HG03432 (cell line): ENCODE data around the gene GRM7.

ENCODE experiments used
- ATAC-seq: cut with Tn5 transposase; IDR thresholded peaks from one replicate; pipeline ENCODE4 v1.9.1; 2021; ENCODE audit warnings: mild to moderate bottlenecking, moderate library complexity; ENCODE audit not compliant: unreplicated experiment

GRM7 gene

GRCh38 chr3:7695049-7695448, 834.1 kb downstream of the GRM7 start:
- no peak for ATAC-seq

GRCh38 chr3:7696320-7696719, 835.4 kb downstream of the GRM7 start:
- no peak for ATAC-seq

GRCh38 chr3:7697548-7697947, 836.6 kb downstream of the GRM7 start:
- no peak for ATAC-seq

DNA sequence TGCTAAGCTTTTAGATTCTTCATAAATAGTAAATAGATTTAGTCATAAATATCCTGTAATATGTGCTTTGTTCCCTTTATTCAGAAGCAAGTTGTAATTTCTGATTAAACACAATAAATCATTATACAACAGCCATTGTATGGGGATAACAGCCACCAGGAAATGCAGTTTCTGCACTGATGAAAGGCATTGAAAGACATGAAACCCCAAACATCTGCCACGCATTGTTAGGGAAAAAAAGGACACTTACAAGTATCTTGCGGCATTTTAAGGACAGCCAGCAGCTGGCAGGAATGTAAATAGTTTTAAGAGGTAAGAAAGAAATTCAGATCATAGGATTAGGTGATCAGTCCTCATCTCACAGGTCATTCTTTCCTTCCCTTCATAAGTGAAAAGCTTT, 839.6 kb downstream of the GRM7 start:
- ATAC-seq: no peak

- no peak for ATAC-seq
Observed at GRCh38 chr3:7700977-7701376, 840.1 kb downstream of the GRM7 start.

DNA sequence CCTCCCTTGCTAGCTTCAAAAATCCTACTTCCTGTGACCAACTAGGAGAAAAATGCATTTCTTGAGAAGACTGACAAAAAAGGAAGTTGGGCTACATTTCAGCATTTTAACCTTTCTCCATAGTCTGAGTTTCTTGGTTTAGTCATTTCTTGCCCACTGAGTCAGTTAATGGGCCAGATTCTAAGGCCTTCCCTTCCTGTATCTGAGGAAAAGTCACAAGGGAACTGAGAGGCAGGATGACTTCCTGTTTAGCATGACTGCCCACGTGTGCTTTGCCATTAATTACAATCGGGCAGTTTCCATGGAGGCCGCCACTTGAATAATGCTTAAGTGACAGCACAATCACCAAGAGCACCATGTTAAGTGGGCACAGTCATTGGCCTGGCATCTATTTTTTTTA, 846.3 kb downstream of the GRM7 start:
- ATAC-seq: no peak

- ATAC-seq: no peak
Observed at GRCh38 chr3:7709376-7710082, 848.6 kb downstream of the GRM7 start.

- no peak for ATAC-seq
Observed at GRCh38 chr3:7710284-7710683, 849.4 kb downstream of the GRM7 start.

GRCh38 chr3:7713724-7714123, 852.8 kb downstream of the GRM7 start:
- no peak for ATAC-seq

DNA sequence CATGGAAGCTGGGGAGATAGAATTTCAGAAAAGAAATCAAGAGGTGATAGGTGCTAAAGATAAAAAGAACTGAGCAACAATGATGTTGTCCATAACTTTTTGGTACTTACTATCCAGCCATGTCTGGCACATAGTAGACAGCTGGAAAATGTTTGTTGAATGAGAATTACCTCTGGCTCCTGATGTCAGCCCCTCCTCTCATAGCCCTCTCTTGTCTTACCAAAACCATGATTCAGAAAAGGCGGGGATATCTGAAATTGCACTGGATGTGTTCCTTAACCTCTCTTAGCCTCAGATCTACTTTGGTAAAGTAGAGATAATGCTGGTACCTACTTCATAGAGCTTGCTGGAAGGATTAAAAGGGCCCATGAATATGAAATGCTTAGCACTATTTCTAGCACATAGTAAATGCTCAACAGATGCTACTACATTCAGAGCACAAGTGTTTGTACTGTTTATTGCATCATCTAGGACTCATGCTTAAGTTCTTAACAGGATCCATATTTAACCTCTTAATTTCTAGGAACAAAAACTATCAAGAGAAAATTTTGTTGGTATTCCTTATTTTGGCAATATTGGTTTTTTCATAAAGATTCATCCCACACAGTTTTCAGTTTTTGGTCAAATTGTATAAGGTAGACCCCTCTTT, 859.9 kb downstream of the GRM7 start:
- ATAC-seq: no peak

GRCh38 chr3:7721869-7722268, 861.0 kb downstream of the GRM7 start:
- no peak for ATAC-seq

DNA sequence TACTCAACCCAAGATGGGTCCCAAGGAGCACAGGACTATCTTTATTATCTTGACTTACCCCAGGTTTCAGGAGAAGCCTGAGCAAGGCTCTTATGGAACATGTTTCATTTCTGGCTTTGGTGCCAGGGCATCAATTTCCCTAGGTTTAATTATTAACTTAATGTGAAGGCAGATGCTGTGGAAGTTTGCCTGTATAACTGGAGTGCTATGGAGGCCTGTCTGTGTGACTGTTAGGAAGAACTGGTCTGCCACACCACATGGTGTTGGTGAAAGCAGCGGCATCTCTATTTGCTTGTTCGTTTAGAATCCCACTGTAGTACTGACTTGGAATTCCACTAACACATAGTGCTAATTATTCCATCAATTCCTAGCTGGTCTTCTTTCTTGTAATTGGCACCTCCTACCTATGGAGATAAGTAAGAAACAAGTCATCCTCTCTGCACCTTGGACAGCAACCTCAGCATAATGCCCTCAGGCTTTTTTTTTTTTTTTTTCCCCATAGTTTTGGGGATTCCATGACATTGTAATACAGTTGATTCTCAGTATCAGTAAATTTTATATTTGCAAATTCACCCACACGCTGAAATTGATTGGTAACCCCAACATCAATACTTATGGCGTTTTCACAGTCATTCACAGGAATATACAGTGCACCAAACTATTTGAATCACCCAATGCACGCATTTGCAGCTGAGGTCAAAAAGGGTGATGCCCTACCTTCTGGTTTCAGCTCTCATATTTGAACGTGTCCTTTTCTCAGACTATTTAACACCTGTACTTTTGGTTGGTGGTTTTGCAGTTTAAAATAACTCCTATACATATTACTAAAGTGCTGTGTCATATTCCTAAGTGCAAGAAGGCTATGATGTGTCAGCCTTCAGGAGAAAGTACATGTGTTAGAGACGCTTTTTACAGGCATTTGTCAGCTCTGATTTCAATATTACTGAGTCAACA, 867.9 kb downstream of the GRM7 start:
- ATAC-seq: no peak

- ATAC-seq: no peak
Observed at GRCh38 chr3:7733933-7734332, 873.0 kb downstream of the GRM7 start.

DNA sequence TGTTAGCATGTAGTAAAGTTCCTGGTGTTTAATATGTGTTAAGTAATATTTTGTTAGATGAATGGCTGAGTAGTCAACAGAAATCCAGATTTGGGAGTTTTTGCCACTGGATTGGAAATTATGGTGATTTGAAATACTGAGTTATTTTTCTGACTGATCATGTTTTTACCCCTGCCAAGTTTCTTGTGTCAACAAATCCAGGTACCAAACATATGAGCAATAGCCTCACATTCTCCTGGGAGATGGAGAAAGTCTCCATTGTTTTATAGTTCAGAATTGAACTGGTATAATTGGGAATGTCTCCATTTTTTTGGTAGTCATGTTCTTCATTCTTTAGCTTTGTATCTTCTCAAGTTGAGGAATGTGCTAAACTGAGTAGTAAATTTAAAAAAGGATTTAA, 873.5 kb downstream of the GRM7 start:
- ATAC-seq: no peak

DNA sequence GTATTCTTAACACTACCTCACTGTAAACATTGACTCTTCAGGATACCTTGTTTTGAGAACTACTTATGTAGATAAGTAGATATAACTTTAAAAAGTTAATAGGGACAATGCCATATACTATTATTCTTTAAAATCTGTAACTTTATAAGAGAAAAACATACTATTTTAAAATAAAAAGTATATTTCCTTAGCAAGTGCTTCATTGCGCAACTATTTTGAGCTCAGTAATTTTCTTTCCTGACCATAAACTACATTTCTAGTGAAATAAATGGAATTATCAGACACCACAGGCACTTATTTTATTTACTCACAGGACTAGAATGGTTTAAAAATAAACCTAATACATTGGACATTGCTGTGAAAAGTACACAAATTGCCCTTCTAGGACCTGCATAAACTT, 876.3 kb downstream of the GRM7 start:
- no peak for ATAC-seq

DNA sequence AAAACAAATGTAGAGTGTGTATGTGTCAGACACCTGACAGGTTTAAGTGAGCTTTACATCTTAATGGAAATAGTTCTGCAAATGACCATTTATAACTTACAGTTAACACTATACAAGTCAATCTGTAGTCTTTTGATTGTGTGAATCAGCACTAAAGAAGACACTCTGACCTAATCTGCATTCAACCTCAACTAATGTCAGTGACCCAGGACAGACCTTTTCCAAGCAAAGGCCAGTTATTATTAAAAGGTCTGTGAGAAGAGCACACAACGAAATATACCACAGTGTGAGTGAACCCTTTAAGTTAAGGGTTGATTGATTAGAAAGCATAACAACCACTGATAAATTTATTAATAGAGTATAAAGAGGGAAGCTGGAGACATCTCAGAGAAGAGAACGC, 878.8 kb downstream of the GRM7 start:
- ATAC-seq: no peak

- ATAC-seq: no peak
Observed at GRCh38 chr3:7740458-7740857, 879.5 kb downstream of the GRM7 start.

GRCh38 chr3:7744850-7745249, 883.9 kb downstream of the GRM7 start:
- no peak for ATAC-seq

DNA sequence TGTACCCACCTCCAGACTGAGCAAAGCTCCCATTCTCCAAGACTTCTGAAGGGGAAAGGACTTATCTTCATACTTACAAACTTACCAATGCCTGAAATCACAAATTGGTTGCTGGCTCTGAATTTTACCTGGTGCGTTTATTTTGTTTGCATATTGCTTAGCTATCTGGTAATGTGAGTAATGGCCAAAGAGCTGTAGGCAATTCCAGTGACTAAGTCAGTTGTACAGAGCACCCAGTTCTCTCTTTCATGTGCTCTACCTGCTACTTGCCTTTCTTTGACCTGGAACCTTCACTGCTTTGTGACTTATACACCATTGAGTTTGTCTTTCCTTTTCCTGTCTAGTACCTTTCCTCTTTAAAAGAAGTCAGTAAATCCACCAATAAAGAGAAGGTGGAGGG, 884.8 kb downstream of the GRM7 start:
- no peak for ATAC-seq

GRCh38 chr3:7749931-7750695, 889.2 kb downstream of the GRM7 start:
- no peak for ATAC-seq

DNA sequence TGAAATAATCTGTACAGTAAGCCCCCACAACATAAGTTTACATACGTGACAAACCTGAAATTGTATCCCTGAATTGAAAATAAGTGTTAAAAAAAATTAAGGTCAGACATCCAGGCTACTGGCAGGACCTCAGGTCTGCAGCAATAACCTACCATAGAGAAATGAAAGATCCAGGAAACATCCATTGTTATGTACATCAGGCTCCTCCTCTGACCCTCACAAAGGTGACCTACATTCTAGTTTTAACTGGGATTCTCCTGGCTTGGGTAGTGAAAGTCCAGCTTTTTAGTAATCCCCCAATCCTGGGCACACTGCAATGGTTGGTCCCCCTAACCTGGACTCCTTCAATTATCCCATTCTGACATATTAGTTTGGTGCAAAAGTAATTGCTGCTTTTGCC, 891.1 kb downstream of the GRM7 start:
- ATAC-seq: no peak
